ENCODE results near the gene CISD2.
A peak's percentile ranks its signal among the peaks of the same experiment; 100 is the strongest.
"Not testable (repeated sequence)": the region's sequence is repeated elsewhere in the genome, so short reads cannot be mapped to it uniquely, and the experiment has no call there.

Gene CISD2, protein sequence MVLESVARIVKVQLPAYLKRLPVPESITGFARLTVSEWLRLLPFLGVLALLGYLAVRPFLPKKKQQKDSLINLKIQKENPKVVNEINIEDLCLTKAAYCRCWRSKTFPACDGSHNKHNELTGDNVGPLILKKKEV

DNA sequence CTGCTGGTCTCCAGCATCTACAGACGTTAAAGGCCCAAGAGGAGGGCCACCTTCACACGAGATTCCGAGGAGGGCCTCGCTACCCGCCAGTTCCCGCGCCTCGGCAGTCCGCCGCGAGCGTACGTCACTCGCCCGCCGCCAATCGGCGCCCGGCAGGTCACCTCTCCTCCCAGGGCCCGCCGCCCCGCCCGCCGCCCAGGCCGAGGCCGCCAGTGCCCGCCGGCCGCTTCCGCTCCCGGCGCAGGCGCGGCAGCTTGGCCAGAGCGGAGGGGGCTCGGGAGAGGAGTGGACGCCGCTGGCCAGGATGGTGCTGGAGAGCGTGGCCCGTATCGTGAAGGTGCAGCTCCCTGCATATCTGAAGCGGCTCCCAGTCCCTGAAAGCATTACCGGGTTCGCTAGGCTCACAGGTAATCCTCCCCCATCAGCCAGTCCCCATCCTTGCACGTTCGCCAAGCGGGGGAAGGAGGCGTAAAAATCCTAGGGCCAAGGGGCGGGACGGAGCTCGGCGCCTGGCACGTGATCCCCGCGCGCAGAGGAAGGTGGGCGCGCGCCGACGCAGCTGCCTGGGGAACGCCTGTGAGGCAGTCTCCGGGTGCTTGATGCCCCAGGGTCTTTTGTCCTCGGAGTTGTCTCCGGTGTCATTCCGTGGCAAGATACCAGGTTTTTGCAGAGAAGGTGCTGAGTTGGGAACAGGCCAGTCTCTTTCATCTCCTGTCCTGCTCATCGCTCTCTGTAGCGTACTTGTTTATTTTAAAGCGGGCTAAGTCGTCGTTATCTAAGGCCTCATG, at the start of gene CISD2:
Gene CISD2, plus strand, starts transcription at position 212 of the 788 bp plus-strand sequence. Its CDS starts 93 bp downstream, at position 305.
- peak; percentile 67 for DNase-seq (ENCODE audit: low read depth, low spot score)

DNA sequence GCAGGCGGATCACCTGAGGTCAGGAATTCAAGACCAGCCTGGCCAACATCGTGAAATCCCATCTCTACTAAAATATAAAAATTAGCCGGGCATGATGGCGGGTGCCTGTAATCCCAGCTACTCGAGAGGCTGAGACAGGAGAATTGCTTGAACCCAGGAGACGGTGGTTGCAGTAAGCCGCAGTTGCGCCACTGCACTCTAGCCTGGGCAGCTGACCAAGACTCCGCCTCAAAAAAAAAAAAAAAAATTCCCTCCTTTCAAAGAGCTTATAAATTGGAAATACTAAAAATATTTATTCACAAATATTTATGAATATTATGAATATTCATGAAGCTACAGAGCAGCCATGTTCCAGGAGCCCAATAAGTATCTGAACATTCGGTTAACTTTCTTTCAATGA, 49.7 kb upstream of the CISD2 start:
- not testable (repeated sequence) for DNase-seq (ENCODE audit: low read depth, low spot score)

DNA sequence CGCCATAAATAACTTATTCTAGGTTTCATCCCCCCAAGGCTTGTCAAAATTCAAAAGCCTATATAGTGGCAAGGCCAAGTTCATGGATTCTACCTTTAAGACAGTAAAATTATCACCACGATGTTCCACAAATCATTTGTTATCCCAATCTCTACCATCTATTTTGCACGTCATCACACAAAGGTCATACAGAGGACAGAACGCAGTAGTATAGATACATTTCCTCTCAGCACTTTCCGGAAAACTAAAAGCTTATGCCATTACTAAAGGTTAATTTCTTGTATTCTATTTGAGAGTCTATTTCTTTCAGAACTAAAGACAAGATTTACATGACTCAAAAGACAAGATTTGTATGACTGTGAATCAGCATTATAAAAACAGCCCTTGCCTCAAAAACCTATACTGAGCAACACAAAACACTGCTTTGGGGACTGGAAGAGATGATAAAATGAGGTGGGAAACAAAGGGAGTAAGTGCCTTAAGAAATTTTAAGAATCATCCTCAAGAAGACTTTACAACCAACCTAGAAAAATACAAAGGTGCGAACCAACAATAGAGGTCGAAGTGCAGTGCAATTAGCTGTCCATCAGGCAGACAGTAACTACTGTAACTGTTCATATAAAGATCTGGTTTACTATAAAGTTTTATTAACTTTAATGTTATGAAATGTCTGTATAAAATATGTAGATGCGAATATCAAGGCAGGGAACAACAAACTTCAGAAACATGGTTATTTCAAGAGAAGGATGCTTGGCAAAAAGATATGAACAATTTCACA, 49.0 kb upstream of the CISD2 start:
- no peak for DNase-seq (ENCODE audit: low read depth, low spot score)

DNA sequence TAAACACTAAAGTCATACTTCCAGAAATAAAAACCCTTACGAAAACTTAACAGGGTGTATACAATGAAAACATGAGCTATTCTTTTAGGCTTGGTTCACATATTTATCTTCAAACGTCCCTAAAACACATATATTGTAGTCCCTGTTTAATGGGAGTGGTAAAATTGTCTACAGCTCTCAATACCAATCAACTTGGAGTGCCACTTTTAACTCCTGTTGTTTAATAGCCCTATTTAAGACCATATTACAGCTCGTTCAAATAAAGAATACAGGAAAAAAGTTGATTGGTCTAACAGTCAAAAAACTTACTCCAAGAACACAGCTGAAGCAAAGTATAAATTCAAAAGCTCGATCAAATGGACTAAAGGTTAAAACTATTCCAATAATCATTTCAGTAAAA, 45.3 kb upstream of the CISD2 start:
- DNase-seq (ENCODE audit: low read depth, low spot score), result no peak

DNA sequence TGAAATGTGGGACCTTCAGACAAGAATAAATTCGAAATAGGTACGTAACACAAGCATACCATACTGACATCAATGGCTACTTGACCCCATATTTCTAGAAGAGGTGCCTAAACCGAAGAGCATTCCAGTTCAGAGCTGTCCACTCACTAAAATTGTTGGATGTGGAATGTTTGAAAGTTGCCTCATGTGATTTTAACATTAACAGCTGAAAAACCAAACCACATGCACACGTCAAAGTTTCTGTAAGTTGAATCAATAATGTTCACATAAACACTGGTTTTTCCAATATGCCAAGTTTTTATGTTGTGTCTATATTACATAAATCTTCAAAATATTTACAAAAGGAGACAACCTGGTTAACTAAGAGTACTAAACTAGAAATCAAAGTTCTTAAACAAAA, 44.9 kb upstream of the CISD2 start:
- no peak for DNase-seq (ENCODE audit: low read depth, low spot score)

DNA sequence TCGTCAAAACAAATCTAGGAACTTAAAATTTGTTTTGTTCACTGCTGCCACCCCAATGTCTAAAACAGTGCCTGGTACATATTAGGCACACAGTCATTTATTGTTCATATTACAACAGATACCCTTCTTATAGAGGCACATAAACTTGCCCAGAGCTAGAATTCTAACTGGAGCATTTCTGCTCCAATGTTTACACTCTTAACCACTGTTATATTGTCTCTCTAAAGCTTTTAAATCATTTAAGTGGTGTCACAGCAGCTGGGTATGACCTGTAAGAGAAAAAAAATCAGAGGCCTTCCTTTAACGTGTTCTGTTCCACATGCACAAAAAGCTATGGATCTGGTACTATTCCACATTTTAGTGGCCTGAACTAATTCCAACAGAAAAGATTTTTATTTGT, 44.4 kb upstream of the CISD2 start:
- DNase-seq (ENCODE audit: low read depth, low spot score), result no peak

DNA sequence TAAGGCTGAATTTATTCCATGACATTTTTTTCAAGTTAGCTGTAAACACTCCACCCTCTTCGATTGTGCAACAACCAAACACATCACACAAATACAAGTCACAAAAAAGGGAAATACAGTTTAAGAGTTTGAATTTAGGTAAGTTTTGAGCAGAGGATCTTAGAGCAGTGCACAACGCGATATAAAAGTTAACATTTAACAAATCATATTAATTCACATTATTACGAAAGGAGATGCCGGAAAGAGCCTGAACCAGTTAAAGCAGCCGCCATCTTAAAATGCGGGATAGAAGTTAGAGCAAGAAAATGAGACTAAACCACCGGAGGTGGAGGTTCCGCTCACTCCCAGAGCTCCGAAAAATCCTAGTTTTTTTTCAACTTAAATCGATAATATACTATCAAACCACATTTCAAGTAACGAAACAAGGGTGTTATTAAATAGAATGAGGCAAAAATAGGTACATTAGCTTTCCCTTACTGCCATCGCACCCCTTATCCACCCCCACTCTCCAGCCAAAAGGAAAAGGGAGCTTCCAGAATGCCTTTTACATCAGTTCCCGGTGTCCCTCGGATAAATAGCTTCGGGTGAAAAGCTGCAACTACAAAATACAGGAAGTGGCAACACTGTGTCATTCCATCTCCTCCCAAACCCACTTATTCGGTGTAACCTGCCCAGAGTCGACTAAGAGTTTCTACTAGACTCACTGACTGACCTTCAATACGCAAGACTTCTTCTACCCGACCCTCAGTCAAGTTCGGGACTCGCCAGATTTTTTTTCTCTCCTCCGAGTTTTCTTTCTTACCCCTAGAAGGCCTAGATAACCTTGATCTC, 43.3 kb upstream of the CISD2 start:
- peak; percentile 47 for DNase-seq (ENCODE audit: low read depth, low spot score)

DNA sequence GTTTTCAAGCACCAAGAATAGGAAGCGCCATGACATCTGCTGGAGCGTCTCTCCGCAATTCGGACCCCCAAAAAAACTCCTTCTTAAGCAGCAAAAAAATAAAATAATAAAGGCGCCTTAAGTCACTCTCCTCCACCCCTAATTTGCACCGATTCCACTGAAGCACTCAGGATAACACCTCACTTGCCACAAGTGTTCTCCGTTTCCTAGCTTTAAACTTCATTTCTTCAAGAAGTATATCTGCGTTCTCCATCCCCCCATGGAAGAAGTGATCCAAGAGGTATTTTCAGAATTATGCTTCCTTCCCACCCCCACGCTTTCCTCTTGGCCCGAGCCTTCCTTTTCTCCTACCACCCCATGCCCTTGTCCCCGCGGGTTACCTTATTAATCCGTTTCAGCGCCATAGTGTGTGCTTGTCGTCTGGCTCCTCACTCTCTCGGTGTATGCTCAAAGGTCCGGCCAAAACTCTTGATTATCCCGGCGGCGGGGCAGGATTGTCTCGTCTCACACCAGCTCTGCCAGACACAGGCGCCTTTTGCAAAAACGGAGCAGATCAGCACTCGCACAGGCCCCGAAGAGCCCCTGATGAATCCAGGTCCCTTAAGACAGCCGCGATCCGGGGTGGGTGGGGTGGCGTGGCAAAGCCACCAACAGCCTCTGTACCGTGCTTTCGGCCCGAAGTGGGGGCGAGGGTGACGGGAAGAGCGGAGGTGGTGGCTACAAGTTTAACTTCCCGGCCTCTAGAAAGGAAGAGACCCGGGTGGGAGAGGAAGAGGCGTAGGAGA, 42.5 kb upstream of the CISD2 start:
- DNase-seq (ENCODE audit: low read depth, low spot score), result no peak

DNA sequence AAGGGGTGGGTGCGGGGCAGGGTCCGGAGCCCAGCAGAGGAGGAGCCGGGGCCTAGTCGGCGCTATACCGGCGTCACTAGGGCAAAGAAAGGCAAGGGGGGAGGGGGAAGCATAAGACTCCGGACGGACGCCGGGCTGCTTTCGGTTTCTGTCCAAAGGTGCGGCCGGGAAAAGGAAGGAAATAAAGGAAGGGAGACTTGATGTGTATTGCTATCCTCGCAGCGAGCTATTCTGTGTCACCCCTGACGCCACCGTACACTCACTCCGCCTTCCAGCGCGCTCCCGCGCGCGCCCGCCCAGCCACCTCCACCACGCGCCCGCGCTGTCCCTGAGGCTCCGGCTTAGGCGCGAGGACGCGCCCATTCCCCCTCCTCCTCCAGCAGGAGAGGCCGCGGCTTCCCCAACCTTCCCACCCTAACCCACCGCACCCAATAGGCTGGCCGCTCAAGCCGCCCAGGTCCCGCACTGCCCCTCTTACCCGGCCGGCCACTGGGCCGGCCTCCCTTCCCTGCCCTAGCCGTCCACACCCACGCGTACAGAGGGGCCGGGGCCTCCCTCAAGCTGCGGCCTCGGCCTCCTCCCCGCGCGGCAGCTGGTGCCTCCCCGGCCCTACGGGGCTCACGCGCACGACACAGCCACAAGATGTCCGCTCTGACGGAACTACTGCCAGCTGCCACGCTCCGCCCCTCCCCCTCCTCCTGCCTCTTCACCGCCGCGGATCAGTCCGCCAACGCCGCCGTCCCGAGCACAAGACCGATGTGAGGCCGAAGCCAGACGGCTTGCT, 41.7 kb upstream of the CISD2 start, which contains the start of gene UBE2D3:
Gene UBE2D3, minus strand, starts transcription at position 662 of the 784 bp plus-strand sequence. CDS start 1,043 bp downstream, outside the sequence.
- peak; percentile 64 for DNase-seq (ENCODE audit: low read depth, low spot score)

DNA sequence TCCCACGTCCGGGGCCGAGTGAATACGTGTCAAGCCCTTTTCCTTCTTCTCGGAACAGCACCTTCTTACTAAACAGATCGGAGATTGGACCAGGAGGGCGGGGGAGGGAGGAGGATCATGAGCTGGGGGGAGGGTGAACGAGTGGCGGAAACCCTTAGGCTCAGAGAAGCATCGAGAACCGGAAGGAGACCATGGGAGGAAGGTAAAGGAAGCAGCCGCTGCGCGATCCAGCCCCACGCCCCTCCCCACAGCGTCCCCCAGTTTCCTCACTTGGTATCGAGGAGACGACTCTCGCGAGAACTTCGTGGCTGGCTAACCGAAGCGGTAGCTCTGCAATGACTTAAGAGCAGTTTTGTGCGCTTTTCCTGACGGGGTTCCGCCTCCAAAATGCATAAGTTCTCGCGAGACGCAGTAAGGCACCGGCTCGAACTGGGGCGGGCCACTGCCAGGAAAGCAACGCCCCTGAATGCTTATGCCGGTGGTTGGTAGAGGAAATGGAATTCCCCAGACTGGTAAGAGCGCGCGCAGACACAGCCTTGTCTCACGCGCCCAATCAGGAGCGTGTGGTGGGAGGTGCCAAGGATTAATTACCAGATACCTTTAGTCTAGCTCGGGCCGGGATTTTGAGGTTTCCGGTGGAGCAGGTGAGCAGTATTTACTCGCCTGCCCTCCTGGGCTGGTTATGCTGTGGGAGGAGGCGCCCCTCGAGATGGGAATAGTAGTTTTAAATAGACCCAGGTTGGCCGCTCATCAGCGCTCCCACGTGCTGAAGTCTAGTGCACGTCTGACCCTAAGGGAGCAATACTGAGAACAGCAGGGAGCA, 40.9 kb upstream of the CISD2 start:
- DNase-seq (ENCODE audit: low read depth, low spot score), result peak; percentile 98

DNA sequence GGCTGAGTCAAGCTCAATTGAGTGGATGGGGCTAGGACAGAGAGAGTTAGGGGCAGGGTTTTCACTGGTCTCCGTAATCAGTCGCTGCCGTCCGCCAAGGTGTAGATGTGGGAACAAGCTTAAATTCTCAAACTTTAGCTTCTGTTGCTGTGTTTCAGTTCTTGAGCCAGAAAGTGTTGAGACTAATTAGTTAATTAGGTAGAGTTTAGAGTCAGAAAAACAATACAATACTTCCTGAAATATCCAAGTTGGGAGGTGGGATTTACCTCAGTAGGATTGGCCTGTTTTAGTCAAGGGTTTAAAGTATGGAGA, 40.3 kb upstream of the CISD2 start:
- DNase-seq (ENCODE audit: low read depth, low spot score), result no peak

DNA sequence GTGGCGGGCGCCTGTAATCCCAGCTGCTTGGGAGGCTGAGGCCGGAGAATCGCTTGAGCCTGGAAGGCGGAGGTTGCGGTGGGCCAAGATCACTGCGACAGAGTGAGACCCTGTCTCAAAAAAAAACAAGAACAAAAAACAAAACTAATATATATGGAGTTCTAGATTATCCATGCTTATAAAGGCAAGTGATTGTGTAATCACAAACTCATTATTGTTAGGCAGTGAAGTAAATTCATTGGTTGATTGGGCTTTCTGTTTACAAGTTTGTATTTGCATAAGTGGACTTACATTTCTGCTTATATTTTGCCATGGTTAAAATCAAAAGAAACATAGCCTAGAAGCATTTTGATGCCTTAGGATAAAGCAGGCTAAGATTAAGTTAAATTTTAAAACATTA, 39.0 kb upstream of the CISD2 start:
- DNase-seq (ENCODE audit: low read depth, low spot score), result no peak

DNA sequence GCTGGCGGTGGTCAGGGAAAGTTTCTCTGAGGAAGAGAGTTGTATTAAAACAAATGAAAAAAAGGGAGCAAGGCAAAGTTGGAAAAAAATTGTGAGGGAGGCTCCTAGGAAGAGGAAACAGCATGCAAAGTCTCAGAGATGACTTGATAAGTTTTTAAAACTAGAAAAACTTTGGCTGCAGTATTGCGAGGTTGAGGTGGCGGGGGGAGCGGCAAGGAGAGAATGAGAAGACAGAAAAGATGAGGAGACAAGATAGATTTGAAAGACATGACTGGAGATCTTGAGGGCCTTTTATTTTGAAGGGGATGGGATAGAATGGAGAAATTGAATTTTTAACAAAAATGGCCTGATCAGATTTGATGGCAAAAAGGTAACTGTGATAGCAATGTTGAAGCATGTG, 36.7 kb upstream of the CISD2 start:
- no peak for DNase-seq (ENCODE audit: low read depth, low spot score)

DNA sequence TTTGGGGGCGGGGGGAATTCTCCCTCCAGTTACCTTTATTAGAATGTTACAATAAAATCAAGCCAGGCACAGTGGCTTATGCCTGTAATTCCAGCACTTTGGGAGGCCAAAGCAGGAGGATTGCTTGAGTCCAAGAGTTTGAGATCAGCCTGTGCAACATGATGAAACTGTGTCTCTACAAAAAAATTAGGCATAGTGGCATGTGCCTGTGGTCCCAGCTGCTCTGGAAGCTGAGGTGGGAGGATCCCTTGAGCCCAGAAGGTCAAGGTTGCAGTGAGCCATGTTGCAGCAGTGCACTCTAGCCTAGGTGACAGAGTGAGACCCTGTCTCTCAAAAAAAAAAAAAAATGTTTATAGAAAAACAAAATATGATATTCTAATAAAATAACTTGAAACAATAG, 36.1 kb upstream of the CISD2 start:
- no peak for DNase-seq (ENCODE audit: low read depth, low spot score)

DNA sequence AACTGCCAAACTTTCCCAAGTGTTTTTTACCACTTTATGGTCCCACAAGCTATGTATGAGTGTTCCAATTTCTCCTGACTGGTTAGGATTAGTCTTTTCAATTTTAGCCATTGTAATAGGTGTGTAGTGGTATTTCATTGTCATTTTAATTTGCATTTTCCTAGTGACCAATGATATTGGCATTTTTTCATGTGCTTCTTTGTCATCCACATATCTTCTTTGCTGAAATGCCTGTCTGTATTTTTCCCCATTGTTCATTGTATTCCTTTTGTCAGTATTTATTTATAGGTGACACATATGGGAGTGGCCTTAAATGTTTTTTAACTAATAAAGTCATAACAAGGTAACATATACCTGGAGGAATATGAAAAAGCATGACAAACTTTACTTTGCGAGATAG, 32.2 kb upstream of the CISD2 start:
- no peak for DNase-seq (ENCODE audit: low read depth, low spot score)

DNA sequence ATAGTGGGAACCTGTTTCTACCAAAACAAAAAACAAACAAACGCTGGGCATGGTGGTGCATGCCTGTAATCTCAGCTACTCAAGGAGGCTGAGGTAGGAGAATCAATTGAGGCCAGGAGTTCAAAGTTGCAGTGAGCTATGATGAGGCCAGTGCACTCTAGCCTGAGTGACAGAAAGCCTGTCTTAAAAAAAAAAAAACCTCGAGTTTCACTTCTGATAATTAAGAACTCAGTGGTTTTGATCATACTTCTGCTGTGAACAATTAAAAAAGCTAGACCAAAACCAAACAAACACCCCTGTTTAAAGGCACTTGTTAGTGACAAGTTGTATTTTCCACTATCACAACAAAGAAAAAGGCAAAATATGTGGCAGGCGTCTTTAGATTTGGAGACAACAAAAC, 26.4 kb upstream of the CISD2 start:
- DNase-seq (ENCODE audit: low read depth, low spot score), result no peak

DNA sequence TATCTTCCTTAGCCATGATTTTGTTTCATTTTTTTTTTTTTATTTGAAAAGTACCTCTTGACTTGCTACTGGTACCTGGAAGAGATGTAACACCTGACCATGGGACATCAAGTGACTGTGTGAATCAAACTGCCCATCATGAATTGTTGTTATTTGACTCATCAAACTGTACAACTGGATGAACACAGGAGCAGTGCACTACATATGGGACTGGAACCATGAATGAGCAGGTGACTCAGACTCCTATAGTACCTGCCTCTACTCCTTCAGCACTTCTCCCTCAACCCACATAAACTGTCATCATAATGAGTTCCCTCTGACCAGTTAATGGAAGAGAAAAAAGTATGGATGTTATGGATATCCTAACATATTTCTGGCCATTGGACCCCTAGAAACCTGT, 25.5 kb upstream of the CISD2 start:
- no peak for DNase-seq (ENCODE audit: low read depth, low spot score)

DNA sequence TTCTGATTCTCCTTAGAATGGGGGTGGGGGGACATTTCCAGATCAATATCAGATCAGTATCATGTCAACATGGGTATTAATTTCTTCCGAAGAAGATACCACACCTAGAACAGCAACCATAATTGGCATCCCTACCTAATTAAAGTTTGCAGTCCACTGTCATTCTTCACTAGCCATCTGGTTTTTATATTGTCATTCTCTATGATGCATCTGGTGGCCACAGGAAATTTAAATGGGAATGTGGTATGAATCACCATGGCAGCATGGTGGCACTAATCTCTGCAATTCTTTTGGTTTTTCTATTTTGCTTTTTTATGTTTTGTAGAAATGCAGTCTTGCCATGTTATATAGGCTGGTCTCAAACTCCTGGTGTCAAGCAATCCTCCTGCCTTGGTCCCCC, 24.9 kb upstream of the CISD2 start:
- no peak for DNase-seq (ENCODE audit: low read depth, low spot score)

DNA sequence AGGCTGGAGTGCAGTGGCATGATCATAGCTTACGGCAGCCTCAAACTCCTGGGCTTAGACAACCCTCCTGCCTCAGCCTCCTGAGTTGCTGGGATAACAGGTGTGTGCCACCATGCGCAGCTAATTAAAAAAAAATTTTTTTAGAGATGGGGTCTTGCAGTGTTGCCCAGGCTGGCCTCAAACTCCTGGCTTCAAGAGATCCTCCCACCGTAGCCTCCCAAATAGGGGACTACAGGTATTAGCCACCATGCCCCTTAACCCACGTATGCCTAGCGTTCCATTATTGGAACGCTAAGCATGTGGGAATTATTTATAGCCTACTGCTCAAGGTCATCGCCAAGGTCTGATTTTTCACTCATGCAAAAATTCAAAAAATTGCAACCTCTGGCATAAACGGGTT, 21.1 kb upstream of the CISD2 start:
- no peak for DNase-seq (ENCODE audit: low read depth, low spot score)

Measured in iPS DF 19.7 (cell line).